GM12873 (cell line): ENCODE measurements around the gene ADGRG1.

Experiments used
- CTCF ChIP-seq: IDR thresholded peaks from 2 replicates; pipeline ENCODE4 v1.5.1; 2012; ENCODE audit warnings: low read depth, mild to moderate bottlenecking, moderate library complexity, low read length, control low read depth; ENCODE audit not compliant: insufficient read depth; ENCODE audit errors: missing control alignments

Gene ADGRG1

GRCh38 chr16:57676553-57677085 is 48.2 kb downstream of the ADGRG1 start:
- no peak for TF ChIP-seq CTCF

GRCh38 chr16:57677622-57678369 is 49.4 kb downstream of the ADGRG1 start:
- no peak for TF ChIP-seq CTCF

- TF ChIP-seq CTCF: no peak
Measured at GRCh38 chr16:57679016-57679415, 50.6 kb downstream of the ADGRG1 start.

- no peak for TF ChIP-seq CTCF
Measured at GRCh38 chr16:57679767-57680482, 51.5 kb downstream of the ADGRG1 start.

GRCh38 chr16:57680842-57681375 is 52.5 kb downstream of the ADGRG1 start:
- TF ChIP-seq CTCF: no peak

- no peak for TF ChIP-seq CTCF
Measured at GRCh38 chr16:57681950-57682728, 53.7 kb downstream of the ADGRG1 start.
